HCT116 (cell line): ENCODE results near the gene SHC2.

ENCODE experiments used
- CEBPB ChIP-seq: IDR thresholded peaks from 2 replicates; pipeline ENCODE4 v1.6.1; 2012; ENCODE audit warnings: low read depth
- CTCF ChIP-seq, 3 experiments: fragments of 200-600 bp in 1 of 3; sonication (generic) in 1 of 3; IDR thresholded peaks in 2 of 3; conservative IDR thresholded peaks in 1 of 3; 2 replicates each; pipeline ENCODE4 v1.5.1; 2012 to 2017; ENCODE audit warnings: low read depth in 2 of 3, low read length in 2 of 3, antibody characterized with exemption in 1 of 3, borderline replicate concordance in 1 of 3, control low read depth in 1 of 3, mild to moderate bottlenecking in 1 of 3, mixed read lengths in 1 of 3, mixed run types in 1 of 3, moderate library complexity in 1 of 3; ENCODE audit not compliant: insufficient read depth in 1 of 3
- EZH2 ChIP-seq: fragments of 200-600 bp; sonication (generic); IDR thresholded peaks from 2 replicates; pipeline ENCODE4 v1.6.1; 2017; ENCODE audit warnings: antibody characterized with exemption, mixed run types
- JUND ChIP-seq: IDR thresholded peaks from 2 replicates; pipeline ENCODE4 v1.6.1; 2012
- POLR2A ChIP-seq: IDR thresholded peaks from 2 replicates; pipeline ENCODE4 v1.7.0; 2011; ENCODE audit warnings: borderline replicate concordance; ENCODE audit not compliant: insufficient read depth, insufficient read length; ENCODE audit errors: extremely low read depth
- POLR2AphosphoS5 ChIP-seq: IDR thresholded peaks from 2 replicates; pipeline ENCODE4 v1.6.1; 2011; ENCODE audit warnings: mild to moderate bottlenecking, low read depth, low read length, moderate library complexity
- REST ChIP-seq: IDR thresholded peaks from 2 replicates; pipeline ENCODE4 v1.6.1; 2012; ENCODE audit warnings: low read depth
- SP1 ChIP-seq: IDR thresholded peaks from 2 replicates; pipeline ENCODE4 v1.6.1; 2012; ENCODE audit warnings: low read depth

GRCh38 chr19:408441-408901, 52.4 kb downstream of the SHC2 start:
- TF ChIP-seq CTCF (IDR thresholded peaks at IDR 0.05 in 2 of 3, conservative IDR thresholded peaks at IDR 0.05 in 1 of 3; ENCODE audit: borderline replicate concordance in 1 of 3, insufficient read depth in 1 of 3, low read depth in 2 of 3, low read length in 2 of 3) (no peak), POLR2AphosphoS5 (no peak), POLR2A (no peak), SP1 (no peak), JUND (no peak), CEBPB (no peak), REST (no peak), EZH2 (no peak)
